Jurkat, Clone E6-1 (cell line): Measurements from ENCODE around the gene LHX4.

Experiments used
- DNase-seq: peaks from one replicate; pipeline ENCODE4 v3.0.0-alpha.2; 2011; ENCODE audit warnings: low read depth, low spot score
- H3K4me3 ChIP-seq: 2 replicates; pipeline ENCODE4 v1.5.1; 2011; ENCODE audit warnings: mild to moderate bottlenecking, low read length, control low read depth, moderate library complexity

The LHX4 gene

DNA sequence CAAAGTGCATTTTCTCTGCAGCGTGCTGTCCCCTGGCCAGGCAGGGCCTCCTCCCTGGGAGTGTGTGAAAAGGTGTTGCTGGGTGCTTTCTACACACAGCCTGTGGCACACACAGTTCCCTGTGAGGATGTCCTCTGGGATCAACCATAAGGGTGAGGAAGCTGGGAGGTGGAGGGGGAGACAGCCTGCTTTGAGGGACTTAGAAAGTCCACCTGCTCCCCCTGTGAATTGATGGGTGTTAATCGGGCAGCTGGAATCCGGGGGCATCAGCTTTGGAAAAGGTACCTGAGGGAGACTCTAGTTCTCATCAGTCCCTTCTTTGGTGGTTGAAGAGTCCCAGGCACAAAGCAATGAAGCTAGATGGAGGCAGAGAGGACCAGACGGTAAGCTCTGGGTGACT, 35.8 kb downstream of the LHX4 start:
- H3K4me3 ChIP-seq = no peak overlapping the region
- no peak for DNase-seq

- DNase-seq = no peak
These were observed 36.5 kb downstream of the LHX4 start for GRCh38 chr1:180266275-180267210.

DNA sequence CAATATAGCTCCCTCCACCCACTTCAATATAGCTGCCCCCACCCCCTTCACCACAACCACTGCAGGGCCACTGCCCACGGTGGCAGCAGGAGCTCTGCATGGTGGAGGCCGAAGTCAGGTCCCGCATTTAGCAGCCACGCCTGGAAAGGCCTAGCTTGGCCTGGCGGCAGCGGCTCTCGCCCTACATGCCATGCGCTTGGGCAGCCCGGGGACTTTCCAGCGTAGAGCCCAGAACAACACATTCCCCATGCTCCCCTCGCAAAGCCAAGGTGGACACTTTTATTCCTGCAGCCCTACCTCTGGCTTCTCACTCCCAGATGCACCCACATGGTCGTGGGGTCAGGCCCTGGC, 37.1 kb downstream of the LHX4 start:
- DNase-seq = no peak
- no peak overlapping the region for H3K4me3 ChIP-seq

More at GRCh38 chr1:180266275-180267210, 36.5 kb downstream of the LHX4 start:
- H3K4me3 ChIP-seq = no peak overlapping the region

DNA sequence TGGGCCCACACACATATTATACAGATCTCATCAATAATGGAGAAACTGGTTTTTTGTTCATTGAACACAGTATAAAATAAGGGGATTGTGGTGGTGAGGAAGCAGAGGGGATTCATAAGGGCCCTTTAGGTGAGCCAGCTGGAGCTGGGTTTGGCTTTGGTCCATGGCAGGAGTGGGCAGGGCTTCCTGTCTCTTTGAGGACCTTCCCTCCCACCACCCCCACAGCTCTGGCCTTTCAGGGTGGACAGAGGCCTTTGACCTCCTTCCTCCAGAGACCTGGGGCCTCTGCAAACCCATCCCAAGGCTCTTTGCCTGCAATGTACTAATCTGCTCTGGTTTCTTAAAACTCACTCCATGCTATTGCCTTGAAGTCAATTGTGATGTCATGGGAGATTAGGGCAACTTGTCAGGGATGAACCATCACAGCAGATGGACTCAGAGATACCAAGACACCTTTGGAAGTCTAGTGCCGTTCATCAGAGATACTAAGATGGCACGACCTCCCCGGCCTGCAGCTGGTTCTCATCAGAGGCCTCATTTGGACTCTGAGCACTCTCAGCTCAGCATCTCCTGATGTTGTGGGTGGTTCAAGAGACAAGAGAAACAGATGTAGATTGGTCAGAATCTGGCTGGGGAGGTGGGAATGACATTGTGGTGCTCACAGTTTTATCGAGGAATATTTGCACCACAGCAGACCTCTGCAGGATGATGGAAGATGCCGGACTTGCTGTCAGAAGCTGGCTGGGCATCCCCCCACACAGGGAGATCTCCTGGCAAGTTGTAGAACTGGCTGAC, 37.9 kb downstream of the LHX4 start:
- H3K4me3 ChIP-seq = no peak overlapping the region

GRCh38 chr1:180268556-180269075, 38.6 kb downstream of the LHX4 start:
- H3K4me3 ChIP-seq = no peak overlapping the region

More for the DNA sequence above, 37.9 kb downstream of the LHX4 start:
- no peak for DNase-seq

GRCh38 chr1:180269645-180270529, 39.8 kb downstream of the LHX4 start:
- no peak overlapping the region for H3K4me3 ChIP-seq
- no peak for DNase-seq

More at GRCh38 chr1:180268556-180269075, 38.6 kb downstream of the LHX4 start:
- no peak for DNase-seq

DNA sequence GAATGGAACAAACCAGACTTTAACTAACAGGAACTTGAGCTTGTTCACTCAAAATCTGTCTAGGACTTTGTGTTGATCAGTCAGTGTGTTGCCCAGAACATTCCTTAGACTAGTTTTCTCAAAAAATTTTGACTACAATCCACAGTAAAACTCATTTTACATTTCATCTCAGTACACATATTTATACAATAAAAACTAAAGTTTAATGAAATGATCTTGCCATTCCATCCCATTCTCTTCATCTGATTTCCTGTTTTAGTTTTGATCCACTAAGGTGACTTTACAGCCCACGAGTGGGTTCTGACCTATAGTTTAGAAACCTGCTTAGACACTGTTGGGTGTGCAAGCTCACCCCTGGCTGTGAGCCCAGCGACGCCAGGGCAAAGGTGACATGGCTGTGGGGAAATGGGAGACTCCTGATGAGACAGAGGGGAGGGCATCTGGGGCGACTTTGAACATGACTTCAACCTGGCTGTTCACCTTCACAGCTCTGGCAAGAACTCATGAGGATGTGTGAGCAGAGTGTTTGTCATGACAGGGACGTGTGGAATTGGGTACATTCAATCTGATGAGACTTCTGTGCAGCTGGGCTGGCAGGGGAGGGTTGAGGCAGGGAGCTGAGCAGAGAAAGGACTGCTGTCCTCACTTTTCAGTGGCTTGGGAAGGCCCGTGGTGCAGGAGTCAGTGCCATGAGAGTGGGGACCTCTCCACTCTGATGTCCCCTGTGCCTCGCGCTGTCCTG, 40.6 kb downstream of the LHX4 start:
- DNase-seq = no peak
- no peak overlapping the region for H3K4me3 ChIP-seq

DNA sequence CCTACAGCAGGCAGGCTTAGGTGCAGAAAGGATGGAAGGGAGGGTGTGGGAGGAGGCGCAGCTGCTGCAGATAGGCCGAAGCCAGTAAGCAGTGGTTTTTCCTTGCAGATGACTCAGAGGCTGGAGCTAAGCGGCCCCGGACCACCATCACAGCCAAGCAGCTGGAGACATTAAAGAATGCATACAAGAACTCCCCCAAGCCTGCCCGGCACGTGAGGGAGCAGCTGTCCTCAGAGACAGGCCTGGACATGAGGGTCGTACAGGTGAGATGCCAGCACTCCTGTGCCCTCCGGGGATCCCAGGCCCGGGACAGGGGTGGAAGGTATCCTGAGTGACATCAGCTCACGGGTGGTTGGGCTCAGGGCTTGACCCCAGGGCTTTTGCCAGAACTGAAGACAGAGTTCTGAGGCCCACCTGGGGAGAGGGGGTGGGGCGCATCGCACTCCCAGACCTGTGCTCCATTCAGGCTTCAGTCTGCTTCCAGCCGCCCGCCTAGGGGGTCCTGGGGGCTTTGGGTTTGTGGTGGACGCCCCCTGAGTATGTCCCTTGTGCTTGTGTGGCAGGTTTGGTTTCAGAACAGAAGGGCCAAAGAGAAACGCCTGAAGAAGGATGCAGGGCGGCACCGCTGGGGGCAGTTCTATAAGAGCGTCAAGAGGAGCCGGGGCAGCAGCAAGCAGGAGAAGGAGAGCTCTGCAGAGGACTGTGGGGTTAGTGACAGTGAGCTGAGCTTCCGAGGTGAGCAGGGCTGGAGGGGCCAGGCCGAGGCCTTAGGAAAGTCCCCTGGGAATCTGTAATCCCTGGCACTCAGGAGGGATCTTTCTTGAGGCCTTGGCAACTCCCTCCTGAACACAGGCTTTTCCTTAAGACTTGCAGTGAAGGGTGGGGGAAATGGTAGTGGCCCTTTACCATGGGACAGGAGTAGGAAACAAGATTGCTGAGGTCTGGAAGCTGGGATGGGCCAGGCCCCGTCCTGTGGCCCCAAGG, 41.5 kb downstream of the LHX4 start:
- no peak overlapping the region for H3K4me3 ChIP-seq
- DNase-seq = no peak

GRCh38 chr1:180272395-180272794, 42.3 kb downstream of the LHX4 start:
- no peak overlapping the region for H3K4me3 ChIP-seq
- DNase-seq = no peak

- H3K4me3 ChIP-seq = no peak overlapping the region
- DNase-seq = no peak
These were observed 43.0 kb downstream of the LHX4 start for GRCh38 chr1:180273066-180273465.

DNA sequence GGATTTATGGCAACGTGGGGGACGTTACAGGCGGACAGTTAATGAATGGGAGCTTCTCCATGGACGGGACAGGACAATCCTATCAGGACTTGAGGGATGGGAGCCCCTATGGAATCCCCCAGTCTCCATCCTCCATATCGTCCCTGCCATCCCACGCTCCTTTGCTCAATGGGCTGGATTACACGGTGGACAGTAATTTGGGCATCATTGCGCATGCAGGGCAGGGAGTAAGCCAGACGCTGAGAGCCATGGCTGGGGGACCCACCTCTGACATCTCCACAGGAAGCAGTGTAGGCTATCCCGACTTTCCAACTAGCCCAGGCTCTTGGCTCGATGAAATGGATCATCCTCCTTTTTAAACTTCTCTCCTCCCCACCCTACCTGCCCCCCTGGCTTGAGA, 44.2 kb downstream of the LHX4 start:
- no peak for DNase-seq
- no peak overlapping the region for H3K4me3 ChIP-seq

- H3K4me3 ChIP-seq = no peak overlapping the region
- DNase-seq = no peak
These were observed 45.7 kb downstream of the LHX4 start for GRCh38 chr1:180275726-180276125.

DNA sequence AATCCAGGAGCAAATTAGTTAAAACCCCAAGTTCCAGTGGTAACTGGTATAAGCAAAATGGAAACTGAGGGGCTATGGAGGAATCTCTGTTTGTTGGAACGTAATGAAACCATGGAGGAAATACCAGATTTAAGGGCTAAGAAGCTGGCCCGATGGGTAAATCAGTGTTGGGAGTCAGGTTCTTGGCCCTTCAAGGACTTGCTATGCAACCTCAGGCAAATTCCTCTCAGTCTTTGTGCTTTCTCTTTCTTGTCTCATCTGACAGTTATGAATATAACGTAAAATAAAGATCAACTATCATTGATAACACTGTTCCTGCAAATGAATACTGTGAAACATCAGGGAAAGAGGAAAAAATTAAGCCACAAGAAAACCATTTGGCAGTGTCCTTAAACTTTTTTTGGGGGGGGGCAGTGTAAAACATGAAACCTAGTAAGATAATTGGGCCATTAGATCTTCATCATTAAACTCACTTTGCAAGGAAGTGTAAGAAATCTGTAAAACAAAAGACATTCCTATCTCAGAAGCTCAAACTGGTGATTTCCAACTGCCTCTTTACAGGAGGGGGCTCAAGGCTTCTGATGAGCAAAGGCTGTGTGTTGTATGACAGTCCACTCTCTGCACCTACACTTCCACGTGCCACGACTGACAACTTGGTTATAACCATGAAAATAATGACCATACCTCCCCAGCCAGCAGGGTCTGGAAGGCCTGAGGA, 47.6 kb downstream of the LHX4 start:
- no peak for DNase-seq
- H3K4me3 ChIP-seq = no peak overlapping the region

GRCh38 chr1:180278194-180278515, 48.1 kb downstream of the LHX4 start:
- DNase-seq = no peak
- H3K4me3 ChIP-seq = no peak overlapping the region

DNA sequence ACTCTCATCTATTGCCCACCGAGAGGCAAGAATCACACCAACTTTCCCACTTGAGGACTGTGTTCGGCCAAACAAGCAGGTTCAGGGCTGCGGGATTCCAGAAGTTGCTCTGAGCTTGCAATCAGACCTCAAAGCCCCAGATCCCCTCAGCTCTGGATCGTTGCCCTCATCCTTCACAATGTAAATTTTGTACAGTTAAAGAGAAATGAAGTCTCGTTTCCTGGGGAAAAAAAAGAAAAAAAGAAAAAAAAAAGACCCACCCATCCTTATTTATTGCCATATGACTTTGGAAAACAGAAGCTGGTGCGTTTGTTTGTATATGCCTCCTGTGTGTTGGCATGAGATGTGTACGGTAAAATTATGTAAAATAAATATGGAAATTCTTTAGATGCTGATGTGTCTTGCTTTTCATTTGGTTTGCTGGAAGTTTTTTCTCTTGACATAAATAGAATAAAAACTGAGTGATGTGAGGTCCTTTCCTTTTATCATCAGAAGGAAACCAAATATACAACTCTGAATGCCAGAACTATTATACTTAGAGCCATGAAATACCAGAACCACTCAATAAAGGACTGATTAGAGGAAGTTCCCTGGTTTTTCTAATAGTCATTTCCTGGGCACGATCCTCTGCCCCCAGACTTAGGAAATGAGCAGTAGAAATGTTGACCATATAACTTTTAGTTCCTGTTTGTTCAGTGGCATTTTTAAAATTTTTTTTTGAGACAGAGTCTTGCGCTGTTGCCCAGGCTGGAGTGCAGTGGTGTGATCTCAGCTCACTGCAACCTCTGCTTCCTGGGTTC, 48.7 kb downstream of the LHX4 start:
- DNase-seq = no peak
- no peak overlapping the region for H3K4me3 ChIP-seq

- DNase-seq = no peak
- no peak overlapping the region for H3K4me3 ChIP-seq
These were observed 49.6 kb downstream of the LHX4 start for GRCh38 chr1:180279651-180280050.
